OCI-M2 (cell line): ENCODE results near the gene PXDN.

Experiments
- DNase-seq: peaks from one replicate; lab custom pipeline; 2025; ENCODE audit not compliant: unreplicated experiment; lab: John Stamatoyannopoulos, UW

PXDN gene

DNA sequence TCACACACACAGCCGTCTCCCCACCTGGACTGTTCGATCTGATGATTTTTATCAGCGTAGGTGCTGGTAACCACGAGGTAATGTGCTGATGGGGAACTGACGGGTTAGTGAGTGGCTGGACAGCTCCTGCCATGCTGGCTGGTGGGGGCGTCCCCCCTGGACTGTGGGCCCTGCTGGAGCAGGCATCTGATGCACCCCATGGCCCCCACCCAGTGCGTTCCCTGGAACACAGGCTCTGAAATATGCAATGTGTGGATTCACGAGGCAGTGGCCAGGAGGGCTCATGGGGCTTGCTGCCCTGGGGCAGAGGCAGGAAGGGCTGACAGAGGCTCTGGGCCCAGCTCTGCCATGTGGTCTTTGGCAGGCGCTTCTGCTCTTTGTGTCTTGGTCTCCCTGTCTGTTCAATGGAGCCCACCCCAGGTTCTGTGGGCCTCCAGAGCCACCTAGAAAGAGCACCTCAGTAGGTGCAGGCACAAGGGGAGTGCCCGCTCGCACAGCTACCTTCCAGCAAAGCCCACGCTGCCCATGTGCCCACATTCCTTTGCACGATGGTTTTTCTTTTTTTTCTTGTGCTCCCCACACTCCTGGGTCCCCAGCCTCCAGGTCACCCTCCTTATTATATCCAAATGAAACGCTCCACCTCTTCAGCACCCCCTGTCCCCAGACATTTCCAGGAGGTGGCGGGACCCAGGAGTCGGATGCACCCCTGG lies 10.3 kb upstream of the PXDN start:
- no peak for DNase-seq

DNA sequence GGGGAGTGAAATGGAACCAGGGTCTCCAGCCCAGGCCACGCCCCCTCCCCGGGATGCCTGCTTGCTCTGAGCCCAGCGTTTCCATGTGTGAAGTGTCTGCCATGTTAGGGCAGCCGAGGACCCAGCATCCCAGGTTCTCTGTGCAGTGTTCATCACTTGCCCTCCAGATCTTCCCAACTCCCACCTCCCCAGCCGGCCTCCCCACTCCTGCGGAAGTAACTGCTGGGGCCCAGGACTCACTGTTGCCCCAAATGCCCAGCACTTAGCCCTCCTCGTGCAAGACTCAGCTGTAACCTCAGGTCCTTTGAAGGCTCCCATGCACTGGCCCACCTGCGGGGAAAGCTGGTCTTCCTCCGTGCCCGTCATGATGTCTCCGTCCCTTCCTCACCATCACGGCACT lies 9.7 kb upstream of the PXDN start:
- no peak for DNase-seq

DNA sequence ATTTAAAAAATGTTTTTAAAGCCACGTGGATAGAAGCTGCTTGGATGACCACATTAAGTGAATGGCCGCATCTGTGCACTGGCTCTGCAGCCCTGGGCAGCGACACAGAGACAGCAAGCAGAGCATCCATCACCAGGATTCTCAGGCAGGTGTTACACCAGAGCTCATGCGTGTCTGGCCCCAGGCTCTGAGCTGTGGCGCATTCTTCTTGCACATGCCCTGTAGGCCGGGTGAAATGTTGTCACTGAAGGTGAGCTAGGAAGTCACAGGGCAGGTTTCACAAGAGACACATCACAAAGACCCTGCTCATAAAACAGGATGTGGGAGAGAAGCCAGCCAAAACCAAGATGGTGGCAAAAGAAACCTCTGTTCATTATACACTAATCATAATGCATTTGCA lies 8.4 kb upstream of the PXDN start:
- DNase-seq = no peak

DNA sequence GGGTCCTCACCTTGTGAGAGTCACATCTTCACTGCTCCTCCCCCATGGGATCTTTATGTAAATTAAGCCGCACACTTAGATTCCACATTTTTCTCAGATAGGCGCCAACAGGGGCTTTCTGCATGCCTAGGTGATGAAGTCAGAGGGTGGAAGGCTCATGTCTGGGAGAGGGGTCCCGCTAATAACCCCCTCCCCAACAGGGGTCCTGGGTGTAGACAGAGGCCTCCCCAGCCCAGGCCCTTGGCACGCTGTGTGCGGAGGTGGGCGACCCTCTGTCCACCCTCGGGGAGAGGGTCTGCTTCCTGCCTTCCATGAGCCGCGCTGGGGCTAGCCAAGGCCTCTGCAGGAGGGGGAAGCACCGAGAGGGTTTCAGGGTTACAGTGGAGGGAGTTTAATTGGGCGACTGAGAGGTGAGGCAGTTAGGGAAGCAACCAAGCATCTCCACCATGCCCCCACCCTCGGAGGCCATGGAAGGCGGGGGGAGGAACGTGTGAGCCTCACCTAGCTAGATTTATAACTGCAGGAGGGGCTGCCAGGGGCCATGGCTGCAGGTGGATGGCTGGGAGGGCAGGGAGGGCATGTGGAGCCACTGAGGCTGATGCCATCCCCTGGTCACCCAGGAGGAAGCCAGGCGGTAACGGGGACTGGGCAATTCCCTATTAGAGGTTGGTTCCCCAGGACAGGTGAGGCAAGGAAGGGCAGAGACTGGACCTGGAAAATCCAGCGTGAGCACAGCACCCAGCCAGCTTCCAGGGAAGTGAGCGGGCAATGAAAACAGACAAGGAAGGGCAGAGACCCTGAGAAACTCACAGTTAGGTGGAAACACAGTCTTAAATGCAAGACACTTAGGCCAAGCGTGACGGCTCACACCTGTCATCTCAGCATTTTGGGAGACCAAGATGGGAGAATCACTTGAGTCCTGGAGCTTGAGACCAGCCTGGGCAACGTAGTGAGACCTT lies 7.7 kb upstream of the PXDN start:
- DNase-seq = no peak

DNA sequence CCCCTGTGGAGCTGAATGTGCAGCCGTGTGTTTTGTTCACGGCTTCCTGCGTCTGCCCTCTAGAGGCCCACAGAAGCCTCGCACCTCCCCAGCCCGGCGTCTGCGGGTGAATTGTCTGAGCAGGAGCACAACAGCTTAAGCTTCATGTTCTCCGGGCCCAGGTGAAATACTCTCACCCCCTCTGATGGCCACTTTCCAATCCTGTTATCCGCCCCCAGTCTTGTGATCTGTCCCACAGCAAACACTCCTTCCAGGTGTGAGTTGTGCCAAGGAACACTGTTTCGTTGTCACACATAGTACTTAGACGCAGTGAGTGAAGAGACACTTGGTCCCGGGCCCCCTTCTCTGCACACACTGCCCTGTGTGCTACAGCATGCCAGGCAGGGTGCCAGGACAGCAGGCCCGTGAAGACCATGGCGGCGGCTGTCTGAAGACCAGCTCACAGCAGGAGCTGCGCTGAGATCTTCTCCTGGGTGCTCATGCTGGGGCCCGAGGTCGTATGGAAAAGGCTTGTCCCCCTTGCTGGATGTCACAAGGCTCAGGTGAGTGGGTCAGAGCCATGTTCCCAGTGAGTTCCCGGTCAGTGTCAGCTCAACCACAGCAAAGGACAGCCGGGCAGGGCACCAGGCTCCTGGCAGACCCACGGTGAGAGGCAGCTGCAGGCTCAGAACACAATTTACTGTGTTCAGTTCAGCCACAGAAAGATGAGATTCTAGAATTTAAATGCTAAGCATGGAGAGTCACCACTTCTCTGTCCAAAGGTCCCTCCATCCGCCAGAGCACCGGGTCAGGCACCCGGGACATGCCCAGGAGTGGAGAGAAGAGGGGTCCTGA lies 6.8 kb upstream of the PXDN start:
- DNase-seq = no peak

DNA sequence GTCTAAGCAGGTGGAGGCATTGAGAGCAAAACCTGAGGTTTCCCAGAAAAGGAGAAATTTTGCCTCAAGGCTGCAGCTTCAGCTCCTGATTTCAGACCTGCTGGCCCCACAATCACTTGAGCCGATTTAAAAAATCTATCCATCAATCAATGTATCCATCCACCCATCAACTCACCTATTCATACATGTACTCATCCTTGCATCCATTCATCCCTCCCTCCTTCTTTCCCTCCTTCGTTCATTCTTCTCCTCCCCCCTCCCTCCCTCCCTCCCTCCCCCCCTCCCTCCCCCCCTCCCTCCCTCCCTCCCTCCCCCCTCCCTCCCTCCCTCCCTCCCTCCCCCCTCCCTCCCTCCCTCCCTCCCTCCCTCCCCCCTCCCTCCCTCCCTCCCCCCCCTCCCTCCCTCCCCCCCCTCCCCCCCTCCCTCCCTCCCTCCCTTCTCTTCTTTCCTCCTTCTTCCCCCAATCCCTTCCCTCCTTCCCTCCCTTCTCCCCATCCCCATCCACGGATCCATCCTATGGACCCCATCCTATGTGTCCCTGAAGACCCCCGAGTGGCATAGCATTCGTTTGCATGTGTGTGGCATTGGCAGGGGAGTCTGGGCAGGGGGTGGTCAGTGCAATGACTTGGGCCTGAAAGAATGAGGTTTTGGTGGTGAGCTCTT lies 6.1 kb upstream of the PXDN start:
- no peak for DNase-seq

DNA sequence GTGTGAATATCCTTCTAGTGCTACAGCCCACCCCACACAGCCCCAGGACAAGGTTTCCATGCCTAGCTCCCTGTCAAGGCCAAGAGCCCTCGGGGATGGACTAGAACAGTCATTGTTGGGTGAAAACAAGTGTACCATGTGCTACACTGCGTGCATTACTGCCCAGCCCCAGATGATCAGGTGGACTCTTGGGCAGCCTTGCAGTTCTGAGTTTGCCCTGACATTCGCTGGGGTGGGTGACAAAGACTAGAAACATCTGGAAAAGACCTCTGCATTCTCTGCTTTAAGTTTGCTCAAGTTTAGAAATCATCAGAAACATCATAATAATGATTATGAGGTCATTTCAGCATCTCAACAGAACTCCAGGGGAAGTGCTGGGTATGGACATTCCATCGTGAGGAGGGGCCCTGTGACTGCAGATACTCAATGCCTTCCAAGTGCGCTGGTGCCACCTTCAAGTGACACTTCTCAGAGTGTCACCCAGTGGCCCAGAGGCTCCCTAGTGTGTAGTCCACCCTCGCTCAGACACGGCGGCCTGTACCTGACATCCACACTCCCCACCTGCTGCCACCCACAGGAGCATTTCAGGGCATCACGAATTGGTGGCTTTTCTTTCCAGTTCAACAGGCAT lies 5.3 kb upstream of the PXDN start:
- no peak for DNase-seq

DNA sequence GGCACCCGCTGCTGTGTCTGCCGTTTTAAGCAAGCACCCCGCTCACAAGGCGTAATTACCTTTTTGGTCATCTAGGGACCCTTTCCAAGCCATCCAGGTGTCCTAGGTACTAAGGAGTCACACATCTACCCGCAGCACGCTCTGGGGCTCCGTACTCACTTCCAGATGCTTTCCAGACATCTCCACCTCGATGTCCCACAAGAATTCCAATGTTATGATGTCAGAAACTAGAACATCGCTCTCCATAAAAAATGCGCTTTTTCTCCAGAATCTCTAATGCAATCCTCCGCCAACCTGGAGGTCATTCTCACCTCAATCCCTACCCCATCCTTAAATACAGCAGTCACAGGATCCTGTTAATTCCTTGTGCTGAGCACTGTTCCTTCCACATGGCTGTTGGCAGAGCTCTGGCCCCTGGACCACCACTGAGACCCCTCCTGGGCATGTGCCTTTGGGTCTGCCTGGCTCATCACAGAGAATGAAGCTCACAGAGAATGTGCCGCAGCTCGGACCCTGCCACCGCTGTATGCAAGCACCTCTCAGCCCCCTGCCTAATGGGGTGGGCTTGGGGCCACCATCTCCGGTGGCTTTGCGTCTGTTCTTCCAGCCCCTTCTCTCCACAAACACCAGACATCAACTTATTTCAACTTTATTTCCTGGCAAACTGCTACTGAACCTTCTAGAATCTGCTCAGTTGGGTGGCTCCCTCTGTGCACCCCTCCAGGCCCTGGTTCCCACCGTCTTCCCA lies 4.6 kb upstream of the PXDN start:
- no peak for DNase-seq

DNA sequence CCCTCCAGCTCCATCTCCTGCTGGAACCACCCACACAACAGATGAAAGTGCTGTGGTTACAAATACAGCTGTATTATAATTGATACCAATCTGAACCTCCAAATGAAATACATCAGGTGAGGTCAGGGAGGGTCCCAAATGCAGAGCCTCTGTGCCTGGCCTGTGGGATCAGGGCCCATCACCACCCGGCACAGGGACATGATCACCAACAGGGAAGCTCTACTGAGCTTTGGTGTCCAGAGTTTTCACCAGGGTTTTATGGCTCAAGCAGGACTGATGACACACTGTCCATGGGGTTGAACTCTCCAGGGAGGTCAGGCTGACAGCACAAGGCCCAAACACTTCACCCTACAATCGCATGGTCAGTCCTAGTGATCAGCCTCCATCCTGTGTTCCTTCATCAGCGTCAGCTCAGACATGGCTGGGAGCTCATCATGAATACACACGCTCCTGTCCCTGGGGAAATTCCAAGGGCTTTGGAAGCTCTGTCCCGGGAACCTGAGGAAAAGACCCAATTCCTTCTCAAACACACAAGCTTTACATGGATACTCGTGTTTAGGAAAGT lies 3.9 kb upstream of the PXDN start:
- DNase-seq = no peak

DNA sequence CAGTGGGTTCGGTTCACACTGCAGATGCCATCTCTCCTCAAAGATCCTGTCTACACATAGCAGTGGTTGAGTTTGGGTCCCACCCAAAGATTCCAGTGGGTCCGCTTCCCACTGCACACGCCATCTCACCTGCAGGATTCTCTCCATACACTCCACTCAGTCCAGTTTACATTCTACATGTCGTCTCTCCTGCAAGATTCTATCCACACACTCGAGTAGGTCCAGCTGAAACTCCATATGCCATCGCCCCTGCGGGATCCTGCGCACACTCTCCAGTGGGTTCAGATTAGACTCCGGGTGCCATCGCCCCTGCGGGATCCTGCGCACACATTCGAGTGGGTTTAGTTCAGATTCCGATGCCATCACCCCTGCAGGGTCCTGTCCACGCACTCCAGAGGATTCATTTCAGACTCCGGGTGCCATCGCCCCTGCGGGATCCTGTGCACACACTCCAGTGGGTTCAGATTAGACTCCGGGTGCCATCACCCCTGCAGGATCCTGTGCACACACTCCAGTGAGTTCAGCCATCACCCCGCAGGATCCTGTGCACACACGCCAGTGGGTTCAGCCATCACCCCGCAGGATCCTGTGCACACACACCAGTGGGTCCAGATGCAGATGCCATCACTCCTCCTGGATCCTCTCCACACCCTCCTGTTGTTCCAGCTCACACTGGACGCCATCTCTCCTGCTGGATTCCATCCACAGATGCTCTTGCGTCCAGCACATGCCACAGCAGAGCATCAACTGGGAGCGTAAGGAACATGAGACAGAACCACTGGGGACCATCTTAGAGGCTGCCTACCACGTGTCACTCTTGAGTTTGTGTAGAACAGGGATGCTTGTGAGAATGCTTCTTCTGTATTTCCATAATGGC lies 3.0 kb upstream of the PXDN start:
- DNase-seq = no peak

DNA sequence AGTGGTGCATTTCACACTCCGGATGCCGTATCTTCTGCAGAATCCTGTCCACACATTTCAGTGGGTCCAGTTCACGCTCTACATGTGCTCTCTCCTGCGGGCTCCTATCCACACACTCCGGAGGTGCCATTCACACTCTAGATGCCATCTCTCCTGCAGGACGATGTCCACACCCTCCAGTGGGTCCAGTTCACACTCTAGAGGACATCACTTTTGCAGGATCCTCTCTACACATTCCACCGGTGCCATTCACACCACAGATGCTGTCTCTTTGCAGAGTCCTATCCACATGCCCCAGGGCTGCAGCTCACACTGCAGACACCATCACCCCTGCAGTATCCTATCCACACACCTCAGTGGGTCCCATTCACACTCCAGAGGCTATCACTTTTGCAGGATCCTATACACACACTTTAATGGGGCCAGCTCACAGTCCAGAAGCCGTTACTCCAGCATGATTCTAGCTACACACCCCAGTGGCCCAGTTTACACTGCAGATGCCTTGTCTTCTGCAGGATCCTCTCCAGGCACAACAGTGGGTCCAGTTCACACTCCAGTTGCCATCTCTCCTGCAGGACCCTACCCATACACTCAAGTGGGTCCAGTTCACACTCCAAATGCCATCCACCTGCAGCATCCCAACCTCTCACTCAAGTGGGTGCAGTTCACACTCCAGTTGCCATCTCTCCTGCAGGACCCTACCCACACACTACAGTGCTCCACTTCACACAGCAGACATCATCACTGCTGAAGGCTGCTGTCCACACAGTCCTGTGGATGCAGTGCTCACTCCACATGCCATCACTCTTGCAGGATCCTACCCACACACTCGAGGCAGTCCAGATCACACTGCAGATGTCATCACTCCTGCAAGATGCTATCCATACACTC lies 2.1 kb upstream of the PXDN start:
- DNase-seq = no peak

DNA sequence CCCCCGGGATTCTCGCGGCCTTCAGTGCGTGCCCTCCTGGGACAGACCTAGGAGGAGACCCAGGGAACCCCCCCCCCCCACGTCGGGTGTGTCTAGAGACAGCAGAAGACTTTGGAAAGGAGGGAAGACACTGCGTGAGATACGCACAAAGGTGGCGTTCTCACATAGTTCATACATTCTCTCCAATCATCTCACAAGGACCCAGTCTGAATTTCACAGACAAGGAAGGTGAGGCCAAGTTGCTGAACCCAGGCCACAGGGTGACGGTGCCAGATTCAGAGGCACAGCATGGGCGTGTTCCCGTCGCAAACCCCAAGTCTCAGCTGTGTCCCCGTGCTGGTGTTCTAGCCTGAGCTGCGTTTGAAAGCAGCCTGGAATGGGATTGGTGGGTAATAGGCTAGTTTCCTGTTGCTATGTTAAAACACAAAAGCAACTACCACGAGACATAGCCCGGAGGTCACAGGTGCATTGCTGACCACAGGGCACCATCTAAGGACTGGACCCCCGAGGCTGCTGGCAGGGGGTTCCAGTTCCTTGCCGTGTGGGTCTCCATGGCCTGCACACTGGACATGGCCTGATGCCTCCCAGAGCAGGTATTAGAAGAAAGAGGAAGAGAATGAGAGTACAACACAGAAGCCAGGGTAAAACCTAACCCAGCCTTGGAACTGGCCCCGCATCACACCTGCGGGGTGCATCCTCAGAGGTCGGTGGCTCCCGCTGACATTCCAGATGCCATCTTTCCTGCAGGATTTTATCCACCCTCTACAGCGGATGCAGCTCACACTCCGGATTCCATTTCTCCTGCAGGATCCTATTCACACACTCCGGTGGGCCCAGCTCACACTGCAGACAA lies 1.1 kb upstream of the PXDN start:
- DNase-seq = no peak

DNA sequence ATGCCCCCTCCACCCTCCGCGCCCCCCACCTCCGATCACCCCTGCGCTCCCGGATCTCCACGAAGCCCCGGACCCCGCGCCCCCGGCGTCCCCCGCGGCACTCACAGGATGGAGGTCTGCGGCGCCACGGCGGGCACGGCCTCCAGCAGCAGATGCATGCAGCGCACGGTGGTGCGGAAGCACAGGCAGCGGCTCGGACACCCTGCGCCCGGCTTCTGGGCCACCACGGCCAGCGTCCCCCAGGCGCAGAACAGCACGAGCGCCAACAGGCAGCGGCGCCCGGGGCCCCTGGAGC lies 217 bp downstream of the PXDN start:
- no peak for DNase-seq

DNA sequence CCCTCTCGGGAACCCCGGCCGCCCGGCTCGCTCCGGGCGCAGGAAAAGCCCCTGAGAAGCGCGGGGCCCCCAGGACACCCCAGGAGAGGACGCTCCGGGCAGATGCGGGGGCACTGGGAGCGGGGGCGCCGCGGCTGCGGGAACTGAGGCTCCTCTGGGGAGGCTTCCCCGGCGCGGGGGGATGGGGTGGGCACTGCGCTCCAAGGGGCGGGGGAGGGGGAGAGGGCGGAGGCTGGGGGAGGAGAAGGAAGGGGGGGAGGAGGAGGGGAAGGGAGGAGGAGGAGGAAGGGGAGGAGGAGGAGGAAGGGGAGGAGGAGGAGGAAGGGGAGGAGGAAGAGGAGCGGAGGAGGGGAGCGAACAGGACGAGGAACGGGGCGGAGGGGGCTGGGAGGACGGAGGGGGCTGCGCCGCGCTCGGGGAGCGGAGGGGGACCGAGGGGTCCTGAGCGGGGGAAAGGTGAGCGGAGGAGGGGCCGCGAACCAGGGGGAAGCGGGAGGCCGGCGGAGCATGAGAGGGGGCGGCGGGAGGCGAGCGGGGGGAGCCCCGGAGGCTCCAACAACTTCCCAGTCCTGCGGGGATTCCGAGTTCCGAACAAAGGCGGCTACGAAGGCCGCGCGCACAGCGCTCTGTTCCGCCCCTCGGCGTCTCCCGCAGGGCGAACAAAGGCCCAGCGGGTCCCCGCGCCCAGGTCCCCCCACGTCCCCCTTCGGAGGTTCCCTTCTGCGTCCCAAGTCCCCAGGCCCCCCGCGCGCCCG lies 742 bp downstream of the PXDN start:
- no peak for DNase-seq

DNA sequence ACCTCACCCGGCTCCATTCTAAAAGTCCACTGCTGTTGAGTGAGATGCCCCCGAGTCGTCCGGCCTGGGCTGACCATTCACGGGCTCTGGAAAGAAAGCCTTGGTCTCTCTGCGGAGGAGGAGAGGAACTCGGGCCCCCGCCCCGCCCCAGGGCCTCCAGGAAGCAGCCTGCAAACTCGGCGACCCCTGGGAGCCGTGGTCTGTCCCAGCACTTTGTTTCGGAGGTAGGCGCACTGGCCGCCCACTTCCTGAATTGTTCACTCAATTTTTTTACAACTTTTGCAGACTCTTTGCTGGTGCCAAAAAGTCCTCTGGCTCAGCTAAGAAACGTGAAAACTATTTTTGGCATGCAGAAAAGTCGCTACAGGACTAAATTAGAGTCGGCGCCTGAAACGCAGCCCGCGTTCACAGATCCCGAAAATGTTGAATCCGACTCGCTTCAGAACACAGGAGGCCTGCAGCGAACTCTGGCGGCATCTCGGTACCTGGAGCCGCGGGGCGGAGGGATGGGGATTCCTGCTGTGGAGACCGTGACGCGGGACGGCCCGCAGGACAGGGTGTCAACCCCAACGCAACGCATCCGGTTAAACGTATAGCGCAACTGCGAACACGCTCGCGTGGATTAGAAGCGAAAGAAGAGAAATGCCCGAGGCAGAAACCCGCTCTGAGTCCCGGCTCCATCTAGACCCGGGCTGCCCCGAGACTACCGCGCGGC lies 1.5 kb downstream of the PXDN start:
- no peak for DNase-seq

DNA sequence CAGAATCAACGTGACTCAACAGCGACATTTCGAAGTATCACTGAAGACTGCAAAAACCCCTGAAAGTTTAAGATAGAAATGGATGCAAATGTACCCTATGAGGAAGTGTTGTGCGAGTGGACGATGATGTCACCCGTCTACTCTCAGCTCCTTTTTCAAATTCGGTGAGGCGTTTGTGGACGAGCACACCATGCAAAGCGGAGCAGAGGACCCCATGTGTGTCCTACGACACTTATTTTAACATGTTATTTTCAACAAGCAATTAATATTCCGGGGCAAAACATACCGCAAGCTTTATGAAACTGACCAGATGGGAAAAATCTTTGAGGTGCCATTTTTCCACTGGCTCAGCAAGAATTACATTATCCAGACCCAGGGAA lies 2.0 kb downstream of the PXDN start:
- DNase-seq = no peak
